H1 (cell line): ENCODE data around the gene KLHDC8A. TPM values are rescaled to one million over a fixed set of nuclear protein-coding genes. Genes with fewer than 3 reads are reported as not detected.

Experiments
- CTCF ChIA-PET: fragments of 300-600 bp; sonication (Branson Sonifier 250); formaldehyde crosslinking; loops from one replicate; lab custom pipeline; 2021; ENCODE audit not compliant: partially characterized antibody; lab: Charles Lee
- POLR2A ChIA-PET: fragments of 300-600 bp; sonication (Branson Sonifier 250); formaldehyde crosslinking; loops from one replicate; lab custom pipeline; 2021; ENCODE audit warnings: inconsistent platforms; ENCODE audit not compliant: partially characterized antibody; lab: Charles Lee
- DNase-seq, 2 experiments: peaks; one replicate each; pipeline versions ENCODE4 v3.0.0 to v3.0.0-alpha.2; 2010 to 2022; ENCODE audit warnings: low spot score in 2 of 2, low read depth in 1 of 2, mixed read lengths in 1 of 2
- FAIRE-seq: peaks from 2 replicates; lab custom pipeline; 2011; peaks lifted over from hg19 to GRCh38; lab: Jason Lieb, UNC
- H2AFZ ChIP-seq: 2 replicates; pipeline ENCODE4 v1.8.1; 2012; ENCODE audit warnings: low read length, inconsistent platforms
- H2AK5ac ChIP-seq: 2 replicates; pipeline ENCODE4 v1.6.1; 2013; ENCODE audit warnings: low read depth, low read length
- H2BK120ac ChIP-seq: replicated peaks from 2 replicates; pipeline ENCODE3; 2013; ENCODE audit warnings: low read depth, low read length, inconsistent platforms
- H2BK12ac ChIP-seq: 2 replicates; pipeline ENCODE4 v1.6.1; 2013; ENCODE audit warnings: low read depth, low read length
- H2BK15ac ChIP-seq: 2 replicates; pipeline ENCODE4 v1.6.1; 2013; ENCODE audit warnings: low read length
- H2BK20ac ChIP-seq: 2 replicates; pipeline ENCODE4 v1.6.1; 2013; ENCODE audit warnings: low read length
- H2BK5ac ChIP-seq: 2 replicates; pipeline ENCODE4 v1.6.1; 2013; ENCODE audit warnings: low read depth, low read length
- H3K14ac ChIP-seq: 2 replicates; pipeline ENCODE4 v1.6.1; 2013; ENCODE audit warnings: inconsistent platforms; ENCODE audit not compliant: insufficient read length
- H3K18ac ChIP-seq: 2 replicates; pipeline ENCODE4 v1.6.1; 2013; ENCODE audit warnings: low read length; ENCODE audit errors: extremely low read depth
- H3K23ac ChIP-seq: 2 replicates; pipeline ENCODE4 v1.6.1; 2013; ENCODE audit warnings: inconsistent platforms; ENCODE audit not compliant: insufficient read length
- H3K23me2 ChIP-seq: 2 replicates; pipeline ENCODE4 v1.6.1; 2013; ENCODE audit warnings: low read depth, low read length
- H3K27ac ChIP-seq: 2 replicates; pipeline ENCODE4 v1.6.1; 2011; ENCODE audit warnings: low read depth, low read length, inconsistent platforms
- H3K27me3 ChIP-seq, 4 experiments: replicated peaks in 1 of 4; 1 replicate in 1 of 4; 2 replicates in 3 of 4; pipeline versions ENCODE4 v1.6.1 to v1.8.1; 2011 to 2013; ENCODE audit warnings: low read length in 3 of 4, mild to moderate bottlenecking in 3 of 4, inconsistent platforms in 2 of 4, mixed read lengths in 2 of 4, moderate library complexity in 1 of 4; ENCODE audit not compliant: control insufficient read depth in 3 of 4, insufficient read depth in 3 of 4; ENCODE audit errors: extremely low read depth in 1 of 4
- H3K36me3 ChIP-seq, 4 experiments: 2 replicates each; pipeline versions ENCODE4 v1.6.1 to v1.8.1; 2011 to 2013; ENCODE audit warnings: mild to moderate bottlenecking in 4 of 4, low read length in 3 of 4, moderate library complexity in 2 of 4, control low read depth in 1 of 4, inconsistent platforms in 1 of 4; ENCODE audit not compliant: insufficient read depth in 4 of 4, control insufficient read depth in 2 of 4
- H3K4ac ChIP-seq: replicated peaks from 2 replicates; pipeline ENCODE3; 2013; ENCODE audit warnings: low read length, low read depth, mixed read lengths, inconsistent platforms; ENCODE audit not compliant: insufficient read length
- H3K4me1 ChIP-seq, 4 experiments: replicated peaks in 1 of 4; 1 replicate in 1 of 4; 2 replicates in 3 of 4; pipeline versions ENCODE4 v1.6.1 to v1.8.1; 2011 to 2013; ENCODE audit warnings: low read length in 3 of 4, inconsistent platforms in 2 of 4, mixed read lengths in 1 of 4; ENCODE audit not compliant: insufficient read depth in 4 of 4, control insufficient read depth in 3 of 4
- H3K4me2 ChIP-seq, 2 experiments: 2 replicates each; pipeline versions ENCODE4 v1.6.1 to v1.8.1; 2011 to 2013; ENCODE audit warnings: low read depth in 2 of 2, low read length in 2 of 2, control low read depth in 1 of 2, inconsistent platforms in 1 of 2, mild to moderate bottlenecking in 1 of 2; ENCODE audit not compliant: insufficient read depth in 1 of 2
- H3K4me3 ChIP-seq, 4 experiments: fragments of 200-600, 300-600 bp in 1 of 4; sonication (generic), shearing (Covaris generic), sonication (Bioruptor Twin) in 1 of 4; 2 replicates each; pipeline versions ENCODE4 v1.5.1 to v1.8.1; 2011 to 2016; ENCODE audit warnings: low read length in 4 of 4, low read depth in 3 of 4, control low read depth in 2 of 4, inconsistent platforms in 2 of 4, mild to moderate bottlenecking in 2 of 4, mixed read lengths in 1 of 4, moderate library complexity in 1 of 4; ENCODE audit not compliant: insufficient read depth in 2 of 4; ENCODE audit errors: extremely low read depth in 1 of 4
- H3K56ac ChIP-seq: replicated peaks from 2 replicates; pipeline ENCODE3; 2013; ENCODE audit warnings: low read depth, mild to moderate bottlenecking, mixed read lengths, low read length, inconsistent platforms; ENCODE audit not compliant: insufficient read length
- H3K79me1 ChIP-seq: 2 replicates; pipeline ENCODE4 v1.6.1; 2013; ENCODE audit warnings: low read depth, low read length, control low read depth
- H3K79me2 ChIP-seq, 2 experiments: 2 replicates each; pipeline versions ENCODE4 v1.6.1 to v1.8.1; 2012 to 2013; ENCODE audit warnings: low read length in 2 of 2, mild to moderate bottlenecking in 2 of 2, inconsistent platforms in 1 of 2; ENCODE audit not compliant: insufficient read depth in 2 of 2, control insufficient read depth in 1 of 2
- H3K9ac ChIP-seq, 4 experiments: replicated peaks in 1 of 4; 1 replicate in 1 of 4; 2 replicates in 3 of 4; pipeline versions ENCODE4 v1.6.1 to v1.8.1; 2011 to 2013; ENCODE audit warnings: low read depth in 3 of 4, low read length in 3 of 4, control low read depth in 2 of 4, mild to moderate bottlenecking in 2 of 4, moderate library complexity in 2 of 4, inconsistent platforms in 1 of 4; ENCODE audit errors: extremely low read depth in 1 of 4
- H3K9me3 ChIP-seq, 2 experiments: 2 replicates each; pipeline versions ENCODE4 v1.6.1 to v1.8.1; 2012 to 2013; ENCODE audit warnings: mild to moderate bottlenecking in 2 of 2, moderate library complexity in 2 of 2, control low read depth in 1 of 2, inconsistent platforms in 1 of 2, low read depth in 1 of 2, low read length in 1 of 2, mixed read lengths in 1 of 2; ENCODE audit not compliant: insufficient read depth in 2 of 2
- H4K20me1 ChIP-seq, 2 experiments: replicated peaks in 1 of 2; 2 replicates each; pipeline versions ENCODE3 to v1.8.1; 2011 to 2013; ENCODE audit warnings: inconsistent platforms in 2 of 2, low read length in 2 of 2, mild to moderate bottlenecking in 1 of 2; ENCODE audit not compliant: insufficient read depth in 2 of 2, control insufficient read depth in 1 of 2
- H4K5ac ChIP-seq: 2 replicates; pipeline ENCODE4 v1.6.1; 2013; ENCODE audit warnings: low read length, low read depth, mixed read lengths, inconsistent platforms; ENCODE audit not compliant: insufficient read length
- H4K8ac ChIP-seq: 2 replicates; pipeline ENCODE4 v1.8.0; 2013; ENCODE audit warnings: mild to moderate bottlenecking, moderate library complexity, low read length, inconsistent platforms; ENCODE audit not compliant: insufficient read depth; ENCODE audit errors: extremely low read depth
- H4K91ac ChIP-seq: replicated peaks from 2 replicates; pipeline ENCODE3; 2013; ENCODE audit warnings: low read length, mixed read lengths, inconsistent platforms; ENCODE audit not compliant: insufficient read length
- ASH2L ChIP-seq: fragments of 200-600, 300-600 bp; sonication (generic); IDR thresholded peaks from one replicate; pipeline ENCODE4 v1.7.1; 2017; ENCODE audit warnings: low read length
- BACH1 ChIP-seq: IDR thresholded peaks from 2 replicates; pipeline ENCODE4 v1.6.1; 2012; ENCODE audit warnings: low read length, improper control_type of control experiment
- CEBPB ChIP-seq: IDR thresholded peaks from 2 replicates; pipeline ENCODE4 v1.6.1; 2012; ENCODE audit warnings: low read depth, low read length
- EP300 ChIP-seq, 2 experiments: IDR thresholded peaks; 1 replicate in 1 of 2; 2 replicates in 1 of 2; pipeline ENCODE4 v1.6.1; 2011 to 2012; ENCODE audit warnings: low read depth in 2 of 2, low read length in 2 of 2, mild to moderate bottlenecking in 2 of 2, borderline replicate concordance in 1 of 2, inconsistent platforms in 1 of 2, moderate library complexity in 1 of 2
- KDM1A ChIP-seq: fragments of 200-600, 300-600 bp; sonication (generic); IDR thresholded peaks from 2 replicates; pipeline ENCODE4 v1.7.1; 2016; ENCODE audit warnings: mild to moderate bottlenecking, low read length, borderline replicate concordance
- KDM4A ChIP-seq: IDR thresholded peaks from one replicate; pipeline ENCODE4 v1.7.1; 2012; ENCODE audit warnings: low read depth, mild to moderate bottlenecking, moderate library complexity, low read length, inconsistent platforms; ENCODE audit not compliant: severe bottlenecking
- MAFK ChIP-seq: IDR thresholded peaks from 2 replicates; pipeline ENCODE4 v1.6.1; 2012; ENCODE audit warnings: low read depth, mild to moderate bottlenecking, improper control_type of control experiment, low read length
- POLR2AphosphoS5 ChIP-seq: IDR thresholded peaks from 2 replicates; pipeline ENCODE4 v1.6.1; 2011; ENCODE audit warnings: low read depth, low read length
- RBBP5 ChIP-seq: IDR thresholded peaks from 2 replicates; pipeline ENCODE4 v1.7.1; 2012; ENCODE audit warnings: low read depth, mild to moderate bottlenecking, inconsistent platforms, low read length, moderate library complexity, borderline replicate concordance
- RFX5 ChIP-seq: IDR thresholded peaks from 2 replicates; pipeline ENCODE4 v1.6.1; 2011; ENCODE audit warnings: low read depth, low read length, improper control_type of control experiment, borderline replicate concordance
- RXRA ChIP-seq: IDR thresholded peaks from 2 replicates; pipeline ENCODE4 v1.6.1; 2011; ENCODE audit warnings: low read depth, mild to moderate bottlenecking, low read length, moderate library complexity; ENCODE audit not compliant: insufficient read depth
- SIX5 ChIP-seq: IDR thresholded peaks from 2 replicates; pipeline ENCODE4 v1.6.1; 2011; ENCODE audit warnings: mild to moderate bottlenecking, low read depth, low read length
- SP2 ChIP-seq: IDR thresholded peaks from 2 replicates; pipeline ENCODE4 v1.6.1; 2012; ENCODE audit warnings: mild to moderate bottlenecking, low read length, inconsistent platforms
- YY1 ChIP-seq: IDR thresholded peaks from 2 replicates; pipeline ENCODE4 v1.6.1; 2011; ENCODE audit warnings: low read depth, mild to moderate bottlenecking, low read length
- WGBS, 2 experiments: shearing (Covaris generic) in 1 of 2; methylation state at CpG; one replicate each; pipeline versions ENCODE4 v1.1.6 to v1.1.7; 2013 to 2015; ENCODE audit warnings: low lambda C conversion rate in 2 of 2, mixed read lengths in 2 of 2, inconsistent platforms in 1 of 2, low coverage in 1 of 2, missing lambda C conversion rate in 1 of 2; ENCODE audit not compliant: insufficient replicate concordance in 2 of 2, insufficient coverage in 1 of 2, insufficient read length in 1 of 2; ENCODE audit errors: extremely low coverage in 1 of 2, missing lambda C conversion rate in 1 of 2; 5-methylcytosine and 5-hydroxymethylcytosine counted together
- polyA plus RNA-seq, 7 experiments: library from polyadenylated mRNA; depleted of rRNA in 3 of 7; stranded (reverse) in 5 of 7; unstranded in 2 of 7; fragments of >200 nt in 5 of 7; fragments of 200-250 nt in 2 of 7; gene quantifications; 1 replicate in 5 of 7; 2 replicates in 1 of 7; 4 replicates in 1 of 7; pipeline versions ENCODE4 v1.2.1 to v1.2.3, GENCODE V29; 2011 to 2013; ENCODE audit warnings: missing spikeins in 2 of 7, mixed read lengths in 2 of 7
- total RNA-seq: library from RNA; stranded (reverse); fragmentation: NEBNext Ultra II Directional; extraction: Animal tissue kit (Norgen Biotek cat#: 25700); gene quantifications from 2 replicates; pipeline ENCODE4 v1.2.1, GENCODE V29; 2021
- TF ChIP-seq, protein P1 (sequence below): IDR thresholded peaks from 2 replicates; pipeline ENCODE4 v1.6.1; 2012; ENCODE audit warnings: inconsistent platforms

KLHDC8A gene
- total and polyA plus RNA-seq, 2 of the 8 experiments (the other 6 are each of a cell fraction or from before 2014, with no cell fraction given): 1.9 to 3.4 TPM

GRCh38 chr1:205395616-205396015, 38.9 kb upstream of the KLHDC8A start:
- Histone ChIP-seq H2AFZ (no peak overlapping the region), H3K9me3 (no peaks in the 10 kb centered on the region), H3K4me1 (no peaks in the 10 kb centered on the region), H2BK5ac (no peak overlapping the region), H4K8ac (no peak overlapping the region), H3K9ac (no peak overlapping the region), H2BK12ac (no peak overlapping the region), H3K27ac (no peak overlapping the region), H3K23me2 (no peaks in the 10 kb centered on the region), H3K27me3 (no peaks in the 10 kb centered on the region), H2BK120ac (no peak overlapping the region), H2BK15ac (no peak overlapping the region), H3K18ac (no peak overlapping the region), H2BK20ac (no peak overlapping the region), H3K23ac (no peak overlapping the region), H3K4me2 (no peak overlapping the region), H3K79me2 (no peaks in the 10 kb centered on the region), H3K79me1 (no peaks in the 10 kb centered on the region), H3K14ac (no peak overlapping the region), H3K56ac (no peak overlapping the region), H4K91ac (no peak overlapping the region), H3K4ac (no peak overlapping the region), H4K5ac (no peak overlapping the region), H3K4me3 (no peak overlapping the region), H4K20me1 (no peaks in the 10 kb centered on the region), H2AK5ac (no peak overlapping the region), H3K36me3 (no peaks in the 10 kb centered on the region)
- FAIRE-seq (no peak), DNase-seq (no peak)
- 90% methylated on average over 3 of the region's 3 CpGs; no CpG with 5 or more reads in 1 of the 2 experiments for WGBS, 2 experiments
- ChIA-PET POLR2A (no interaction called here), CTCF (interaction anchor here (0.6 to 5.8 kb wide), 13 partner anchors 12 to 152 kb away, joined by 3 to 98 read pairs (median 16); no protein-coding TSS in a partner anchor)
- TF ChIP-seq SP2 (no peak), SIX5 (no peak), EP300 (IDR thresholded peaks at IDR 0.05; ENCODE audit: borderline replicate concordance in 1 of 2, low read depth in 2 of 2, low read length in 2 of 2) (no peak), ASH2L (no peak), YY1 (no peak), POLR2AphosphoS5 (no peak), KDM1A (no peak), RBBP5 (no peak), MAFK (no peak), CEBPB (no peak), RXRA (no peak), RFX5 (no peak), KDM4A (no peak), BACH1 (no peak)
- TF ChIP-seq, protein P1, sequence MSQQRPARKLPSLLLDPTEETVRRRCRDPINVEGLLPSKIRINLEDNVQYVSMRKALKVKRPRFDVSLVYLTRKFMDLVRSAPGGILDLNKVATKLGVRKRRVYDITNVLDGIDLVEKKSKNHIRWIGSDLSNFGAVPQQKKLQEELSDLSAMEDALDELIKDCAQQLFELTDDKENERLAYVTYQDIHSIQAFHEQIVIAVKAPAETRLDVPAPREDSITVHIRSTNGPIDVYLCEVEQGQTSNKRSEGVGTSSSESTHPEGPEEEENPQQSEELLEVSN: no peak
